NCI-H345 treated with DMSO at 0.1 percent for 48 hours (cell line): Measurements from ENCODE around the gene FOXG1.
A peak's percentile ranks its signal among the peaks of the same experiment; 100 is the strongest.

ENCODE experiments used
- DNase-seq: peaks from one replicate; lab custom pipeline; 2025; ENCODE audit not compliant: unreplicated experiment; lab: John Stamatoyannopoulos, UW

The FOXG1 gene

GRCh38 chr14:28761438-28762291 lies 4.9 kb upstream of the FOXG1 start:
- DNase-seq, result no peak

GRCh38 chr14:28762303-28762954 lies 4.2 kb upstream of the FOXG1 start:
- DNase-seq, result no peak

GRCh38 chr14:28762955-28763326 lies 3.6 kb upstream of the FOXG1 start:
- no peak for DNase-seq

GRCh38 chr14:28763751-28764256 lies 2.8 kb upstream of the FOXG1 start:
- no peak for DNase-seq

- peak; percentile 87 for DNase-seq
Measured at GRCh38 chr14:28764257-28765160, 2.1 kb upstream of the FOXG1 start.

- peak; percentile 42 for DNase-seq
Measured at GRCh38 chr14:28765169-28765830, 1.3 kb upstream of the FOXG1 start.

GRCh38 chr14:28765831-28766468 lies 637 bp upstream of the FOXG1 start:
- peak; percentile 59 for DNase-seq

GRCh38 chr14:28767030-28767852 lies 654 bp downstream of the FOXG1 start:
- DNase-seq, result no peak

- DNase-seq, result no peak
Measured at GRCh38 chr14:28767853-28768741, 1.5 kb downstream of the FOXG1 start.

GRCh38 chr14:28769276-28769880 lies 2.8 kb downstream of the FOXG1 start:
- no peak for DNase-seq

GRCh38 chr14:28770061-28770460 lies 3.5 kb downstream of the FOXG1 start:
- no peak for DNase-seq

GRCh38 chr14:28770630-28771029 lies 4.0 kb downstream of the FOXG1 start:
- peak; percentile 45 for DNase-seq

GRCh38 chr14:28771168-28771567 lies 4.6 kb downstream of the FOXG1 start:
- no peak for DNase-seq

GRCh38 chr14:28772613-28773012 lies 6.0 kb downstream of the FOXG1 start:
- peak; percentile 92 for DNase-seq

GRCh38 chr14:28773176-28773575 lies 6.6 kb downstream of the FOXG1 start:
- peak; percentile 46 for DNase-seq

- peak; percentile 81 for DNase-seq
Measured at GRCh38 chr14:28773861-28774691, 7.5 kb downstream of the FOXG1 start.
